Psoas muscle (tissue), 8 donors: ENCODE measurements around the gene ALDH3B2. TPM values are rescaled to one million over a fixed set of nuclear protein-coding genes. Genes with fewer than 3 reads are reported as not detected.
"Not testable (repeated sequence)": the region's sequence is repeated elsewhere in the genome, so short reads cannot be mapped to it uniquely, and the experiment has no call there.

Source experiments
- ATAC-seq, 4 donors: fragments of 200-7000 bp; cut with Tn5 transposase; one replicate each; pipeline ENCODE4 v1.9.1; 2020; ENCODE audit warnings: moderate library complexity in 3 of 4, mild to moderate bottlenecking in 2 of 4
- DNase-seq, 2 donors: peaks; one replicate each; pipeline ENCODE4 v3.0.0-alpha.2; 2020
- H3K27ac ChIP-seq: fragments of 200-600 bp; one replicate; pipeline ENCODE4 v1.8.0; 2022
- H3K27me3 ChIP-seq, 3 donors: fragments of 200-600 bp in 1 of 3; one replicate each; pipeline versions ENCODE4 v1.6.1 to v1.8.0; 2013 to 2022; ENCODE audit warnings: low read length in 2 of 3, mild to moderate bottlenecking in 2 of 3, moderate library complexity in 1 of 3; ENCODE audit not compliant: insufficient read depth in 3 of 3
- H3K36me3 ChIP-seq, 2 donors: fragments of 200-600 bp in 1 of 2; one replicate each; pipeline versions ENCODE4 v1.6.1 to v1.8.0; 2013 to 2022; ENCODE audit warnings: low read depth in 1 of 2, mild to moderate bottlenecking in 1 of 2, moderate library complexity in 1 of 2; ENCODE audit not compliant: insufficient read depth in 1 of 2
- H3K4me1 ChIP-seq: fragments of 200-600 bp; one replicate; pipeline ENCODE4 v1.8.0; 2022
- H3K4me3 ChIP-seq: fragments of 200-600 bp; one replicate; pipeline ENCODE4 v1.8.0; 2022; ENCODE audit warnings: mild to moderate bottlenecking
- H3K9me3 ChIP-seq: fragments of 200-600 bp; one replicate; pipeline ENCODE4 v1.8.0; 2022
- WGBS, 3 donors: extraction: QIAGEN DNeasy Blood & Tissue Kit; methylation state at CpG; one replicate each; pipeline versions ENCODE4 v1.1.6 to v1.1.7; 2013; 5-methylcytosine and 5-hydroxymethylcytosine counted together
- intact Hi-C, 2 donors: fragments of 100-400 bp; cut with DNase I; formaldehyde crosslinking; loops; one replicate each; pipeline versions ENCODE4 v1.11.0 to v1.14.2; 2022
- polyA plus RNA-seq, 3 donors: library from polyadenylated mRNA; stranded (reverse); fragments of 200-250 nt; gene quantifications; one replicate each; pipeline ENCODE4 v1.2.3, GENCODE V29; 2013
- total RNA-seq, 4 donors: library from RNA; stranded (reverse); fragmentation: NEBNext Ultra II Directional in 2 of 4; extraction: Animal tissue kit (Norgen Biotek cat#: 25700) in 2 of 4; gene quantifications; one replicate each; pipeline versions ENCODE4 v1.2.1 to v1.2.4, GENCODE V29; 2021 to 2023
- TF ChIP-seq, protein P1 (sequence below): fragments of 200-600 bp; IDR thresholded peaks from one replicate; pipeline ENCODE4 v1.8.0; 2022; ENCODE audit warnings: antibody characterized with exemption
- donor health status: healthy with polysubstance abuse.
- donor health status: DM: no; HTN: no; CAD: no; lungs with moderate emphysema.
- donor health status: Bipolar disorder and iron deficiency.
- donor health status: healthy.
- donor health status: DM: yes; HTN: yes; CAD: no.
- donor health status: DM: no; HTN: no; CAD: no.
- donor health status: DM: no; HTN: no; CAD: no.
- donor health status: DM: yes; HTN: yes; CAD: no.

The ALDH3B2 gene
- total and polyA plus RNA-seq, 7 donors = not detected

DNA sequence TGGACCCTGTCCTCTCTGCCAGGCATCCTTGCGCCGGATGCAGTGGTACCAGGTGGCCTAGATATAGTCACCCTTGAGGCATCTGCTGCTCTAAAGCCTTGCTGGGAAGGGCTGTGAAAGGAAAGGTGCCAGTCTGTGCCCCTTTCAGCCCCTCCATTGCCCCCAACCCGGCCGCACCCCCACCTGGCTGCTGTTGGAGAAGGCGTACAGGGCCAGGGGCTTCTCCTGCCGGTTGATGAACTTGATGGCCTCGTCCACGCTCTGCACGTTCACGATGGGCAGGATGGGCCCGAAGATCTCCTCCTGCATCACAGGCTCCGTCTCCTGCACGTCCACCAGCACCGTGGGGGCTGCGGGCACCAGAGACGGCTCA is 10.2 kb downstream of the ALDH3B2 start:
- intact Hi-C loops = loop anchor here (5.0 kb wide), 1 partner anchor 37 kb away; the partner anchor contains the start of gene NUDT8 (in 2 of the 2)
- TF ChIP-seq, protein P1, sequence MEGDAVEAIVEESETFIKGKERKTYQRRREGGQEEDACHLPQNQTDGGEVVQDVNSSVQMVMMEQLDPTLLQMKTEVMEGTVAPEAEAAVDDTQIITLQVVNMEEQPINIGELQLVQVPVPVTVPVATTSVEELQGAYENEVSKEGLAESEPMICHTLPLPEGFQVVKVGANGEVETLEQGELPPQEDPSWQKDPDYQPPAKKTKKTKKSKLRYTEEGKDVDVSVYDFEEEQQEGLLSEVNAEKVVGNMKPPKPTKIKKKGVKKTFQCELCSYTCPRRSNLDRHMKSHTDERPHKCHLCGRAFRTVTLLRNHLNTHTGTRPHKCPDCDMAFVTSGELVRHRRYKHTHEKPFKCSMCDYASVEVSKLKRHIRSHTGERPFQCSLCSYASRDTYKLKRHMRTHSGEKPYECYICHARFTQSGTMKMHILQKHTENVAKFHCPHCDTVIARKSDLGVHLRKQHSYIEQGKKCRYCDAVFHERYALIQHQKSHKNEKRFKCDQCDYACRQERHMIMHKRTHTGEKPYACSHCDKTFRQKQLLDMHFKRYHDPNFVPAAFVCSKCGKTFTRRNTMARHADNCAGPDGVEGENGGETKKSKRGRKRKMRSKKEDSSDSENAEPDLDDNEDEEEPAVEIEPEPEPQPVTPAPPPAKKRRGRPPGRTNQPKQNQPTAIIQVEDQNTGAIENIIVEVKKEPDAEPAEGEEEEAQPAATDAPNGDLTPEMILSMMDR = no peak
- no peak for ATAC-seq

DNA sequence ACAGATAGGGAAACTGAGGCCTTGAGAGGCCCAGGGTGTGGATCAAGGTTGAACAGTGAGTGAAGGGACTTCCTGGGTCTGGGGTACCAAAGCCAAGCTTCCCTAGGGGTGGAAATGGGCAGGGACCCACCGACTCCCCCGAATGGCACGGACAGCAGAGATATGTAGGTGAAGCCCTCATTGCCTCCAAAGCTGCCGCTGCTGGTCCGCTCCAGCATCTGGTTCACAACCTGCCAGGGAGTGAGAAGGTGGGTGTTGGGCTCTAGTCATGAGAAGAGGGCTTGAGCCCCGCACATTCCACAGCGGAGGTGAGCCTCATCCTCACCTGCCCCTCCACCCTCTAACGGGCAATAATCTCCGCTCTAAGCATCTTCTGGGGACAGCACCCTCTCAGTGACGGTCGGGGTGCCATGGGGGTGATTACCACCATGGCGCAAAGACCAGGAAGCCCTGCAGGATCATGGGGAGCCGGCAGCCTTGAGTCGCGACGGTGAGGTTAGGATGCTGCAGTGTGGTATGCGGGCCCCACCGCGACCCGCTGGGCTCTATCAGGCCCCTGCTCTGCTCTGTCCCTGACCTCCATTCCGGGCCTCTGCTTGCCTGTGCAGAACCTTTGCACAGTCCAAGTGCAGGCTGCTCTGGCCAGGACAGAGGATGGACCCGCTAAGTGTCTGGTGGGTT is 10.8 kb downstream of the ALDH3B2 start:
- H3K9me3 ChIP-seq = no peaks in the 10 kb centered on the region
- no peak overlapping the region for H3K4me3 ChIP-seq
- no peaks in the 10 kb centered on the region for H3K27me3 ChIP-seq
- ATAC-seq = no peak
- no peaks in the 10 kb centered on the region for H3K36me3 ChIP-seq
- TF ChIP-seq, protein P1 = no peak
- intact Hi-C loops = loop anchor here (5.0 kb wide), 1 partner anchor 36 kb away; the partner anchor contains the start of gene NUDT8 (in 2 of the 2)
- WGBS, 3 donors = 88 to 89% (median 88%) methylated on average over 21 to 22 of the region's 22 CpGs
- no peak for DNase-seq
- H3K27ac ChIP-seq = no peak overlapping the region
- H3K4me1 ChIP-seq = no peaks in the 10 kb centered on the region

More for the DNA sequence above, 10.2 kb downstream of the ALDH3B2 start:
- DNase-seq = no peak
- Histone ChIP-seq H3K27me3 (no peaks in the 10 kb centered on the region), H3K4me1 (no peaks in the 10 kb centered on the region), H3K9me3 (no peaks in the 10 kb centered on the region), H3K4me3 (no peak overlapping the region), H3K27ac (no peak overlapping the region), H3K36me3 (no peaks in the 10 kb centered on the region)
- WGBS, 3 donors = 82 to 92% (median 87%) methylated on average over 16 of the region's 16 CpGs

DNA sequence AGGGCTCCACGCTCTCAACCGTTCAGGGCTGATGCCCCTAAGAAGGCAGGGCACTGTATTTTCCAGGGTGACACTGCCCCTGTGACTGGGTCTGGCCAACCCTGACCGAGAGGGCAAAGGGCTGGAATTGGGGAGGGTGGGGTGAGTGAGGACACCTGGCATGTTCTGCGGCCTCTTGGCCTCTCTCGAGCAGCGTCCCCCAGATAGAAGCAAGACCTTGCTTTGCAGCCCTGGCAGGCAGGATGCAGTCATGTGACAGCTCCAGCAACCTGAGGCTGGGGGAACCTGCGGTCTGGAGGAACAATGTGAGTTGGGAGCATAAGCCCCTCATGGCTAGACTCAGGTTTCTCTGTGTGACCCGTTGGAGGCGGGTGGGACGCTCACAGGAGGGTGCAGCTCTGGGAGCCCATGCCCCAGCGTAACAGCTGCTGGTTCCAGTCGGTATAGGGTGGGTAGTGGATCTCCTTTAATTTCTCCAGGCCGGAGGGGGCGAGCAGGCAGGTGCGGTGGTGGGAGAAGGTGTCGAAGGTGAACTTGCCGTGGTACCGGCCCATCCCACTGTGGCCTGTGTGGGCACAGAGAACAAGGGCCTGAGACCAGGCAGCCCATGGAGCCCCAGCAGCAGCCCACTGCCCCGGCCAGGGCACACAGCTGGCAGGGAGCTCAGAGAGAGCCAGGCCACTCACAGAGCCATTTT is 11.4 kb downstream of the ALDH3B2 start:
- no peak for ATAC-seq
- Histone ChIP-seq H3K27ac (no peak overlapping the region), H3K4me3 (no peak overlapping the region), H3K9me3 (no peaks in the 10 kb centered on the region), H3K36me3 (no peaks in the 10 kb centered on the region), H3K27me3 (no peaks in the 10 kb centered on the region), H3K4me1 (no peaks in the 10 kb centered on the region)
- TF ChIP-seq, protein P1 = no peak
- 68 to 70% (median 69%) methylated on average over 19 of the region's 19 CpGs for WGBS, 3 donors
- intact Hi-C loops = loop anchor here (5.0 kb wide), 1 partner anchor 36 kb away; the partner anchor contains the start of gene NUDT8 (in 2 of the 2)
- no peak for DNase-seq

DNA sequence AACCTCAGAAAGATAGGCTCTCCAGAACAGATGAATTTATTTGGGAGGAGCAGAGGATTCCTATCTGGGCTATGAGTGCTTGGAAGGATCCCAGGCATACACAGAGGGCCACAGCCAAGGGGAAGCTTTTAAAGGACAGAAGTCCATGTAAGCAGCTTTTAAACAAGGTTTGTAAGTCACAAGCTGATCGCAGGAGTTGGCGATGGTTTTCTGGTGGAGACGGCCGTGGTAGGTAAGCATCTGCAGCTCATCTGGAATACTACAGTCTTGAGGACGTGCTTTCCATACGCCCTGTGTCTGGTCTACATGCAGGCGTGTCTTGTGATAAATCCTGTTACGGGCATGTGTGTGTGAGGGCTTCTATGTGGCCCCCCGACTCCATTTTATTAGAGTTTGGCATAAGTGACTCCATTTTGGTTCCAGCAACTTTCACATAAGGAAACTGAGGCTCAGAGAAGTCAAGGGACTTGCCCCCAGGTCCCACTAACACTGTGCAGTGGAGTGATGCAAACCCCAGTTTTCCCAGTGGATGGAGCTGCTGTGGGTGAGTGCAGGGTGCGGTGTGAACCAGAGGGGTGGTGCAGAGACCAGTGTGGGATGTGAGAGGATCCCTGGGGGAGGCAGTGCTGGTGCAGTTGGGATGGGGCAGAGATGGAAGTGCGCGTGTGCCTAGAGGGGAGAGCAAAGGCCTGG is 12.1 kb downstream of the ALDH3B2 start:
- ATAC-seq (no peak), DNase-seq (no peak)
- no peaks in the 10 kb centered on the region for H3K4me1 ChIP-seq
- no peaks in the 10 kb centered on the region for H3K9me3 ChIP-seq
- H3K36me3 ChIP-seq = no peaks in the 10 kb centered on the region
- H3K27ac ChIP-seq = no peak overlapping the region
- TF ChIP-seq, protein P1 = no peak
- no peaks in the 10 kb centered on the region for H3K27me3 ChIP-seq
- intact Hi-C loops = loop anchor here (5.0 kb wide), 1 partner anchor 35 kb away; the partner anchor contains the start of gene NUDT8 (in 2 of the 2)
- WGBS, 3 donors = 83 to 85% (median 84%) methylated on average over 12 of the region's 12 CpGs
- H3K4me3 ChIP-seq = no peak overlapping the region

DNA sequence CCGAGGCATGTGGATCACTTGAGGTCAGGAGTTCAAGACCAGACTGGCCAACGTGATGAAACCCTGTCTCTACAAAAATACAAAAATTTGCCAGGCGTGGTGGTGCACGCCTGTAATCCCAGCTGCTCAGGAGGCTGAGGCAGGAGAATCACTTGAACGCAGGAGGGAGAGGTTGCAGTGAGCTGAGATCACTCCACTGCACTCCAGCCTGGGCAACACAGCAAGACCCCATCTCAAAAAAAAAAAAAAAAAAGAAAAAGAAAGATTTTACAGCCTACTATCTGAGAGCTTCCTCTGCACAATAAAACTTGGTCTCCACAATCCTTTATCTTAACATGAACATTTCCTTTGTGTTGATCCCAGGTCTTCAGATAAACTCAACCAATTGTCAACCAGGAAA is 13.7 kb downstream of the ALDH3B2 start:
- not testable (repeated sequence) for H3K9me3 ChIP-seq, DNase-seq, H3K27me3 ChIP-seq, H3K4me1 ChIP-seq, H3K36me3 ChIP-seq, H3K27ac ChIP-seq, H3K4me3 ChIP-seq, ATAC-seq
- WGBS, 3 donors = 63 to 71% (median 67%) methylated on average over 5 of the region's 5 CpGs
- intact Hi-C loops = loop anchor here (5.0 kb wide), 1 partner anchor 33 kb away; the partner anchor contains the start of gene NUDT8 (in 2 of the 2)
